ENCODE measurements around the gene PHACTR4.
A peak's percentile ranks its signal among the peaks of the same experiment; 100 is the strongest.
"Not testable (repeated sequence)": the region's sequence is repeated elsewhere in the genome, so short reads cannot be mapped to it uniquely, and the experiment has no call there.

The PHACTR4 gene

GRCh38 chr1:28369371-28370238 is at the start of gene PHACTR4:
Gene PHACTR4, plus strand, starts transcription at chr1:28369740. Its CDS starts 37,708 bp downstream, at chr1:28407448.
- peak; percentile 96 for DNase-seq

- no peak for DNase-seq
Observed at GRCh38 chr1:28322194-28322593, 47.3 kb upstream of the PHACTR4 start.

GRCh38 chr1:28323720-28324119 is 45.8 kb upstream of the PHACTR4 start:
- no peak for DNase-seq

GRCh38 chr1:28326515-28326914 is 43.0 kb upstream of the PHACTR4 start:
- peak; percentile 54 for DNase-seq

GRCh38 chr1:28326984-28327383 is 42.6 kb upstream of the PHACTR4 start:
- peak; percentile 25 for DNase-seq

GRCh38 chr1:28327431-28327830 is 42.1 kb upstream of the PHACTR4 start:
- not testable (repeated sequence) for DNase-seq

- DNase-seq = no peak
Observed at GRCh38 chr1:28328228-28328648, 41.3 kb upstream of the PHACTR4 start.

GRCh38 chr1:28329395-28330153 is 40.0 kb upstream of the PHACTR4 start:
- peak; percentile 69 for DNase-seq

GRCh38 chr1:28338897-28339296 is 30.6 kb upstream of the PHACTR4 start:
- DNase-seq = no peak

GRCh38 chr1:28339551-28339950 is 30.0 kb upstream of the PHACTR4 start:
- no peak for DNase-seq

GRCh38 chr1:28340221-28340974 is 29.1 kb upstream of the PHACTR4 start:
- DNase-seq = no peak

- DNase-seq = no peak
Observed at GRCh38 chr1:28341591-28341990, 27.9 kb upstream of the PHACTR4 start.

GRCh38 chr1:28343405-28343804 is 26.1 kb upstream of the PHACTR4 start:
- DNase-seq = no peak

GRCh38 chr1:28353248-28353810 is 16.2 kb upstream of the PHACTR4 start:
- not testable (repeated sequence) for DNase-seq

GRCh38 chr1:28354121-28354520 is 15.4 kb upstream of the PHACTR4 start:
- no peak for DNase-seq

- no peak for DNase-seq
Observed at GRCh38 chr1:28358716-28359115, 10.8 kb upstream of the PHACTR4 start.

- DNase-seq = peak; percentile 90
Observed at GRCh38 chr1:28359592-28360239, 9.8 kb upstream of the PHACTR4 start.

- no peak for DNase-seq
Observed at GRCh38 chr1:28364888-28365287, 4.7 kb upstream of the PHACTR4 start.

GRCh38 chr1:28365864-28366263 is 3.7 kb upstream of the PHACTR4 start:
- no peak for DNase-seq

- DNase-seq = not testable (repeated sequence)
Observed at GRCh38 chr1:28368608-28369007, 932 bp upstream of the PHACTR4 start.

GRCh38 chr1:28370239-28371009 is 884 bp downstream of the PHACTR4 start:
- DNase-seq = peak; percentile 70

GRCh38 chr1:28371010-28371377 is 1.5 kb downstream of the PHACTR4 start:
- no peak for DNase-seq
